Neural progenitor cell (in vitro differentiated cells): ENCODE data around the gene HDLBP. TPM values are rescaled to one million over a fixed set of nuclear protein-coding genes. Genes with fewer than 3 reads are reported as not detected.

ENCODE experiments used
- DNase-seq: peaks from one replicate; pipeline ENCODE4 v3.0.0-alpha.2; 2016; ENCODE audit warnings: low spot score
- H2AFZ ChIP-seq: fragments of 200-600 bp; sonication (generic); replicated peaks from 2 replicates; pipeline ENCODE4 v1.6.1; 2016; ENCODE audit warnings: antibody characterized with exemption
- H3F3A ChIP-seq: fragments of 200-600 bp; sonication (generic); 2 replicates; pipeline ENCODE4 v1.6.1; 2016; ENCODE audit warnings: antibody characterized with exemption, low read depth
- H3K27ac ChIP-seq: fragments of 200-600 bp; sonication (generic); 2 replicates; pipeline ENCODE4 v1.5.1; 2016; ENCODE audit warnings: mild to moderate bottlenecking
- H3K27me3 ChIP-seq: fragments of 200-600 bp; sonication (generic); 2 replicates; pipeline ENCODE4 v1.6.1; 2016; ENCODE audit warnings: mild to moderate bottlenecking, moderate library complexity
- H3K36me3 ChIP-seq: fragments of 200-600 bp; sonication (generic); 2 replicates; pipeline ENCODE4 v1.5.1; 2016
- H3K4me1 ChIP-seq: fragments of 200-600 bp; sonication (generic); 2 replicates; pipeline ENCODE4 v1.6.1; 2016; ENCODE audit warnings: mixed run types
- H3K4me2 ChIP-seq: fragments of 200-600 bp; sonication (generic); 2 replicates; pipeline ENCODE4 v1.6.1; 2016
- H3K4me3 ChIP-seq: fragments of 200-600 bp; sonication (generic); 2 replicates; pipeline ENCODE4 v1.5.1; 2016
- H3K79me2 ChIP-seq: fragments of 200-600 bp; sonication (generic); 2 replicates; pipeline ENCODE4 v1.6.1; 2016; ENCODE audit warnings: low read depth
- H3K9ac ChIP-seq: fragments of 200-600 bp; sonication (generic); 2 replicates; pipeline ENCODE4 v1.6.1; 2016
- H3K9me3 ChIP-seq: fragments of 200-600 bp; sonication (generic); 2 replicates; pipeline ENCODE4 v1.5.1; 2016; ENCODE audit warnings: low read depth
- H4K20me1 ChIP-seq: fragments of 200-600 bp; sonication (generic); 2 replicates; pipeline ENCODE4 v1.6.1; 2016; ENCODE audit warnings: low read depth
- H3K27ac Mint-ChIP-seq: 3 replicates; pipeline ENCODE4 v1.8.0; 2021; ENCODE audit warnings: mixed read lengths
- H3K27me3 Mint-ChIP-seq: 2 replicates; pipeline ENCODE4 v1.8.0; 2022; ENCODE audit warnings: low read depth, mild to moderate bottlenecking, inconsistent platforms, moderate library complexity, mixed read lengths; ENCODE audit not compliant: insufficient read depth
- H3K36me3 Mint-ChIP-seq: 3 replicates; pipeline ENCODE4 v1.8.0; 2021; ENCODE audit warnings: mixed read lengths
- H3K4me1 Mint-ChIP-seq: 3 replicates; pipeline ENCODE4 v1.8.0; 2021; ENCODE audit warnings: mixed read lengths
- H3K4me3 Mint-ChIP-seq: 3 replicates; pipeline ENCODE4 v1.8.0; 2021; ENCODE audit warnings: mild to moderate bottlenecking, moderate library complexity, mixed read lengths
- H3K9me3 Mint-ChIP-seq: 3 replicates; pipeline ENCODE4 v1.8.0; 2020; ENCODE audit warnings: mixed read lengths
- CTCF ChIP-seq: fragments of 200-600 bp; sonication (generic); IDR thresholded peaks from 2 replicates; pipeline ENCODE4 v1.5.1; 2017; ENCODE audit warnings: antibody characterized with exemption, mild to moderate bottlenecking
- EZH2 ChIP-seq: fragments of 200-600 bp; sonication (generic); IDR thresholded peaks from 2 replicates; pipeline ENCODE4 v1.6.1; 2017; ENCODE audit warnings: antibody characterized with exemption, mild to moderate bottlenecking, moderate library complexity
- EZH2phosphoT487 ChIP-seq: fragments of 200-600 bp; sonication (generic); IDR thresholded peaks from 2 replicates; pipeline ENCODE4 v1.6.1; 2017; ENCODE audit warnings: antibody characterized with exemption
- total RNA-seq: library from RNA; depleted of rRNA; stranded (reverse); fragments of >200 nt; gene quantifications from 2 replicates; pipeline ENCODE4 v1.2.3, GENCODE V29; 2015; ENCODE audit warnings: low replicate concordance

Gene HDLBP
- total RNA-seq, 1 donor from 2014 or later = 251 TPM

- TF ChIP-seq CTCF (no peak), EZH2phosphoT487 (no peak), EZH2 (no peak)
- peaks cover 21% of the 10 kb centered on the region for H3K4me1 Mint-ChIP-seq
- H3K27me3 ChIP-seq = no peaks in the 10 kb centered on the region
- no peak overlapping the region for H3K4me3 Mint-ChIP-seq
- H3K27ac Mint-ChIP-seq = no peak overlapping the region
- H3K79me2 ChIP-seq = peaks cover 96% of the 10 kb centered on the region
- no peaks in the 10 kb centered on the region for H3K9me3 ChIP-seq
- peaks cover 6% of the 10 kb centered on the region for H3K27me3 Mint-ChIP-seq
- H3K9ac ChIP-seq = no peak overlapping the region
- H3K4me2 ChIP-seq = no peak overlapping the region
- H3K36me3 Mint-ChIP-seq = peaks cover 24% of the 10 kb centered on the region
- peaks cover 50% of the 10 kb centered on the region for H4K20me1 ChIP-seq
- no peaks in the 10 kb centered on the region for H3K36me3 ChIP-seq
- H3K4me3 ChIP-seq = no peak overlapping the region
- peaks cover 19% of the 10 kb centered on the region for H3K9me3 Mint-ChIP-seq
- no peak overlapping the region for H3K27ac ChIP-seq
- H3F3A ChIP-seq = peaks cover 23% of the 10 kb centered on the region
- H2AFZ ChIP-seq = no peak overlapping the region
- no peak for DNase-seq
- H3K4me1 ChIP-seq = no peaks in the 10 kb centered on the region
These were observed 39.6 kb downstream of the HDLBP start for GRCh38 chr2:241275910-241276309.

GRCh38 chr2:241275504-241275903 lies 40.0 kb downstream of the HDLBP start:
- no peak overlapping the region for H2AFZ ChIP-seq
- no peak for TF ChIP-seq CTCF
- TF ChIP-seq EZH2phosphoT487 = no peak
- no peak for TF ChIP-seq EZH2
- H3K9ac ChIP-seq = no peak overlapping the region
- no peak overlapping the region for H3K4me2 ChIP-seq
- H3K27me3 Mint-ChIP-seq = peaks cover 6% of the 10 kb centered on the region
- no peak overlapping the region for H3K27ac Mint-ChIP-seq
- H3K4me3 Mint-ChIP-seq = no peak overlapping the region
- no peaks in the 10 kb centered on the region for H3K9me3 ChIP-seq
- no peaks in the 10 kb centered on the region for H3K4me1 ChIP-seq
- DNase-seq = no peak
- peaks cover 23% of the 10 kb centered on the region for H3F3A ChIP-seq
- peaks cover 19% of the 10 kb centered on the region for H3K9me3 Mint-ChIP-seq
- no peak overlapping the region for H3K27ac ChIP-seq
- H3K4me1 Mint-ChIP-seq = peaks cover 22% of the 10 kb centered on the region
- H4K20me1 ChIP-seq = peaks cover 51% of the 10 kb centered on the region
- no peak overlapping the region for H3K4me3 ChIP-seq
- no peaks in the 10 kb centered on the region for H3K36me3 ChIP-seq
- no peaks in the 10 kb centered on the region for H3K27me3 ChIP-seq
- peaks cover 24% of the 10 kb centered on the region for H3K36me3 Mint-ChIP-seq
- peaks cover 96% of the 10 kb centered on the region for H3K79me2 ChIP-seq

GRCh38 chr2:241274127-241274526 lies 41.3 kb downstream of the HDLBP start:
- DNase-seq = no peak
- H3F3A ChIP-seq = peaks cover 23% of the 10 kb centered on the region
- no peak overlapping the region for H3K9ac ChIP-seq
- no peaks in the 10 kb centered on the region for H3K4me1 ChIP-seq
- no peak overlapping the region for H3K4me3 ChIP-seq
- no peak overlapping the region for H2AFZ ChIP-seq
- H3K4me3 Mint-ChIP-seq = peak overlapping the region; percentile 85
- TF ChIP-seq EZH2 (no peak), EZH2phosphoT487 (no peak), CTCF (no peak)
- H3K79me2 ChIP-seq = peaks cover 96% of the 10 kb centered on the region
- H3K36me3 Mint-ChIP-seq = peaks cover 24% of the 10 kb centered on the region
- peaks cover 19% of the 10 kb centered on the region for H3K9me3 Mint-ChIP-seq
- no peaks in the 10 kb centered on the region for H3K36me3 ChIP-seq
- no peak overlapping the region for H3K27ac Mint-ChIP-seq
- peaks cover 6% of the 10 kb centered on the region for H3K27me3 Mint-ChIP-seq
- no peaks in the 10 kb centered on the region for H3K9me3 ChIP-seq
- H4K20me1 ChIP-seq = peaks cover 56% of the 10 kb centered on the region
- peaks cover 18% of the 10 kb centered on the region for H3K4me1 Mint-ChIP-seq
- no peaks in the 10 kb centered on the region for H3K27me3 ChIP-seq
- H3K27ac ChIP-seq = no peak overlapping the region
- no peak overlapping the region for H3K4me2 ChIP-seq
